GM21825 (cell line): ENCODE measurements around the gene KRT37.
"Not testable (repeated sequence)": the region's sequence is repeated elsewhere in the genome, so short reads cannot be mapped to it uniquely, and the experiment has no call there.

ENCODE experiments used
- ATAC-seq: cut with Tn5 transposase; IDR thresholded peaks from one replicate; pipeline ENCODE4 v1.9.1; 2021; ENCODE audit warnings: mild to moderate bottlenecking, moderate library complexity; ENCODE audit not compliant: unreplicated experiment

The KRT37 gene

GRCh38 chr17:41437254-41437653 lies 12.9 kb upstream of the KRT37 start:
- no peak for ATAC-seq

GRCh38 chr17:41434415-41434814 lies 10.0 kb upstream of the KRT37 start:
- ATAC-seq, result no peak

- ATAC-seq, result no peak
Measured at GRCh38 chr17:41434005-41434404, 9.6 kb upstream of the KRT37 start.

- ATAC-seq, result no peak
Measured at GRCh38 chr17:41433586-41433985, 9.2 kb upstream of the KRT37 start.

- not testable (repeated sequence) for ATAC-seq
Measured at GRCh38 chr17:41430376-41430775, 6.0 kb upstream of the KRT37 start.

- no peak for ATAC-seq
Measured at GRCh38 chr17:41429667-41430066, 5.3 kb upstream of the KRT37 start.

- ATAC-seq, result no peak
Measured at GRCh38 chr17:41428591-41429291, 4.4 kb upstream of the KRT37 start.

- not testable (repeated sequence) for ATAC-seq
Measured at GRCh38 chr17:41422586-41422985, 1.8 kb downstream of the KRT37 start.

- no peak for ATAC-seq
Measured at GRCh38 chr17:41421617-41422016, 2.8 kb downstream of the KRT37 start.

GRCh38 chr17:41421116-41421515 lies 3.3 kb downstream of the KRT37 start:
- ATAC-seq, result no peak

- ATAC-seq, result no peak
Measured at GRCh38 chr17:41420134-41420533, 4.3 kb downstream of the KRT37 start.

- no peak for ATAC-seq
Measured at GRCh38 chr17:41419716-41420115, 4.7 kb downstream of the KRT37 start.

GRCh38 chr17:41418116-41418860 lies 6.1 kb downstream of the KRT37 start:
- ATAC-seq, result no peak

- ATAC-seq, result no peak
Measured at GRCh38 chr17:41417576-41418015, 6.8 kb downstream of the KRT37 start.

GRCh38 chr17:41417127-41417526 lies 7.3 kb downstream of the KRT37 start:
- no peak for ATAC-seq

- no peak for ATAC-seq
Measured at GRCh38 chr17:41416479-41416878, 7.9 kb downstream of the KRT37 start.

GRCh38 chr17:41415833-41416335 lies 8.5 kb downstream of the KRT37 start:
- ATAC-seq, result no peak

GRCh38 chr17:41415411-41415810 lies 9.0 kb downstream of the KRT37 start:
- ATAC-seq, result no peak

GRCh38 chr17:41413982-41414381 lies 10.4 kb downstream of the KRT37 start:
- no peak for ATAC-seq

- no peak for ATAC-seq
Measured at GRCh38 chr17:41413353-41413957, 10.9 kb downstream of the KRT37 start.

GRCh38 chr17:41411072-41411840 lies 13.1 kb downstream of the KRT37 start:
- no peak for ATAC-seq
